Islet of Langerhans (tissue), 1 donor: ENCODE results near the gene LGALS14.

ENCODE experiments used
- FAIRE-seq: peaks from one replicate; lab custom pipeline; 2011; peaks lifted over from hg19 to GRCh38; lab: Jason Lieb, UNC

Gene LGALS14

DNA sequence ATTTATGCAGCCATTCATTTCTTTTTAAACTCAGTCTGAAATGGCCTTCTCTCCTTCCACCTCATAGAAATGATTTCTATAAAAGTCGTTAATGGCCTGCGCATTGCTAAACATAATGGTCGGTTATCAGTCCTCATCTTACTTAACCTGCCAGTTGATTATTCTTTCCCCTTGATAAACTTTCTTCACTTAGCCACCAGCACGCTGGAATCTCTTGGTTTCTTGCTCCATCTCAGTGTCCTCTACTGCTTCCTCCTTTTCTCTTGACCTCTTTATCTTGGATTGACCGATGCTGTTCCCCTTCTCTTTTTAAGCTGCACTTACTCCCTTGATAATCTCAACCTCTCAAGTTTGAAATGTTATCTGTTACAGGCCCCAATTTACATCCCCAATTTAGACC lies 45.7 kb downstream of the LGALS14 start:
- FAIRE-seq: no peak

GRCh38 chr19:39752390-39752789 lies 48.1 kb downstream of the LGALS14 start:
- no peak for FAIRE-seq

DNA sequence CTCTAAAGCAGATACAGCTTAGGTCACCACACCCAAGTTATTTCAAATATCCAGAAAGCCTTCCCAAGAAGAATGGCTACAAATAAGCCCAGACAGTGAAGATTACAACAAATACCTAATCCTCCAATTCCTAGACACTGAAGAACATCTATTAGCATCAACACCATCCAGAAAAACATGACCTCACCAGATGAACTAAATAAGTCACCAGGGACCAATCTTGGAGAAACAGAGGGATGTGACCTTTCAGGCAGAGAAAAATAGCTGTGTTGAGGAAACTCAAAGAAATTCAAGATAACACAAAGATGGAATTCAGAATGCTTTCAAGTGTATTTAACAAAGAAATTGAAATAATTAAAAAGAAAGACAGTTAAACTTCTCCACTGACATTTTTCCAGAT lies 48.5 kb downstream of the LGALS14 start:
- no peak for FAIRE-seq

DNA sequence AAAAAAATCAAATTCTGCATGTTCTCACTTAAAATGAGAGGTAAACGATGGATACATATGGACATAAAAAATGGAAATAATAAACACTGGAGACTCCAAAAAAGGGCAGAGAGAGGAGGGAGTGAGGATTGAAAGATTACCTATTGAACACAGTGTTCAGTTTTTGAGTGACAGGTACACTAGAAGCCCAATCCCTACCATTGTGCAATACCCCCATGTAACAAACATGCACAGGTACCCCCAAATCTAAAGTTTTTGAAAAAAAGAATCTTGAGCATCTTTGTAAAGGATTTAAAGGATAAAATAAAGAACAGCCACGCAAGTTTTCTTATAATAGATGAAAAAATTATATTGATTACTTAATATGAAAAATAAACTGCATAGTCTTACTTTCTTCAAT lies 50.3 kb downstream of the LGALS14 start:
- FAIRE-seq: no peak

DNA sequence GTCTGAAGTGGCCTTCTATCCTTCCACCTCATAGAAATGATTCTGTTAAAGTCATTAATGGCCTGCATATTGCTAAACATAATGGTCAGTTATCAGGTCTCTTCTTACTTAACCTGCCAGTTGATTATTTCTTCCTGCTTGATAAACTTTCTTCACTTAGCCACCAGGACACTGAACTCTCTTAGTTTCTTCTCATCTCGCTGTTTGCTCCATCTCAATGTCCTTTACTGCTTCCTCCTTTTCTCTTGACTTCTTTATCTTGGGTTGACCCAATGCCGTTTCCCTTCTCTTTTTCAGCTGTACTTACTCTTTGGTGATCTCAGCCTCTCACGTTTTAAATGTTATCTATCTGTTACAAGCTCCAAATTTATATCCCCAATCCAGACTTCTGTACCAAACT lies 50.7 kb downstream of the LGALS14 start:
- no peak for FAIRE-seq
